ENCODE data around the gene FAM185A.
"Not testable (repeated sequence)": the region's sequence is repeated elsewhere in the genome, so short reads cannot be mapped to it uniquely, and the experiment has no call there.

Gene FAM185A

DNA sequence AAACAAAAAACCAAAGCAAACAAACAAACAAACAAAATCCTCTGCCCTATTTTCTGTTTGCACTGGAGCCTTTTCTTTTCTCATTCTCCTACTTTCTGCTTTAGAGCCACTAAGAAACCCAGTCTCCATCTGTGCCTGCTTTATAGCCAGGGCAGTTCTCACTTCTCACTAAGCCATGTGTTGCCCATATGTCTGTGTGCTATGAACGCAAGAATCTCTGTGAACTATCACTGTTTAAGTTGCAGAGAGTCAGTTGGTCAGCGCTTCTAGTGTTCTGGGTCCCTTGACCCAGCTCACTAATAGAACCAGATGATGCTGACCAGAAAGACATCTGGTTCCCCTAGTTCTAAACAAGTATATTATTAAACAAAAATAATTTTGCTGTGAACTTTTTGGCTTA is 81.4 kb downstream of the FAM185A start:
- peak; percentile 49 to 57 for DNase-seq (ENCODE audit: low read depth in 2 of 2)

DNA sequence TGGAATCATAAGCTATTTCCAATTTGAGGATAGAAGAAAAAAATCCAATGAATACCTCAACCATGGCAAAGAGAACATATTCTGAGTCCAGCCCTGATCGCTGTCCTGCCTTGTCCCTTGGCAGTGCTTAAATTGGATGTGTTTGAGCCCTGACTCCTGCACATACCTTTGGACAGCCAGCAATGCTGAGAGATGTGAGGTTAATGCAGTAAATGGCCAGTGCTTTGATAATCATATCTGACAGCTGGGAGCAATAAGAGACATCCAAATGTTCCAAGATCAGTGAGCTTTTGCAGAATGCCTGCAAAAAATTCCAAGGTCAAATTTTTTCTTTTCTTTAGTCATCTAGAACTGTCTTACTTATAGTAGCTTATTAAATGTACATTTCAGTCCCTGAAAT is 83.9 kb downstream of the FAM185A start:
- no peak for DNase-seq (ENCODE audit: low read depth in 2 of 2)

DNA sequence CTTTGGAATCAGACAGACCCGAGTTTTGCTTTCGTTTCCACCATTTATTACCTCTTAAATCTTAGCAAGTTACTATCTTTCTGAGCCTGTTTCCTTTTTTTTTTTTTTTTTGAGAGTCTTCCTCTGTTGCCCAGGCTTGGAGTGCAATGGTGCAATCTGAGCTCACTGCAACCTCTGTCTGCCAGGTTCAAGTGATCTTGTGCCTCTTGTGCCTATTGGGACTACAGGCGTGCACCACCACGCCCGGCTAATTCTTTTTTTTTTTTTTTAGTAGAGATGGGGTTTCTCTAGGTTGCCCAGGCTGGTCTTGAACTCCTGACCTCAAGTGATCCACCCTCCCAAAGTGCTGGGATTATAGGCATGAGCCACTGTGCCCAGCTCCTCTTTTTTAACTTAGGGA is 84.5 kb downstream of the FAM185A start:
- no peak for DNase-seq (ENCODE audit: low read depth in 2 of 2)

DNA sequence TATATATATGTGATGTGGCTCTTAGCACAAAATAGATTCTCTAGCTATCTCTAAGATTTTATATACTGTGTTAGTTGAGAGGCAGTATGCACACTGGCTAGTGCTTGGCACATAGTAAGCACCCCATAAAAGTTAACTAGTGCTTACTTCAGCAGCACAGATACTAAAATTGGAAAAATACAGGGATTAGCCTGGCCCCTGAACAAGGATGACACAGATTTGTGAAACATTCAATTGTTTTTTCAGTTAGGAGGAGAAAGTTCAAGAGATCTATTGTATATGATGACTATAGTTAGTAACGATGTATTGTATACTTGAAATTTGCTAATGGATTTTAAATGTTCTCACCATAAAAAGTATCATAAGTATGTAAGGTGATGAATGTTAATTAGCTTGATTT is 85.7 kb downstream of the FAM185A start:
- no peak for DNase-seq (ENCODE audit: low read depth in 2 of 2)

DNA sequence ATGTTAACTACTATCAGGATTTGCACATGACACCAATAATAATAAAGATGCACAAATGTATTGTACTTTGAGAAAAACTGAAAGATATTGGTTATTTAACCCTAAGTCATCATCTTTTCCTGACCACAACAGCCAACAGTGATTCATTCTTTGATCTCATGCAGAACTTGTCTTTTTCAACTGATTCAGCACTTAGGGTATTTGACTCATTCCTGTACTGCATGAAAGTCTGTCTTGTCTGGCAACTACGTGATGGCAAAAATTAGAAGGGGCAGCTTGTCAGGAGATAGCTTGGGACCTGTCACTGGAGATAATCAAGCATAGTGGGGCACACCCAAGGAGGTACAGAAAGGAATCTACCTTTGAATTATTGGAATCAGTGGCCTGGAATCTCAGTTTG is 86.2 kb downstream of the FAM185A start:
- peak; percentile 51 to 60 for DNase-seq (ENCODE audit: low read depth in 2 of 2)

DNA sequence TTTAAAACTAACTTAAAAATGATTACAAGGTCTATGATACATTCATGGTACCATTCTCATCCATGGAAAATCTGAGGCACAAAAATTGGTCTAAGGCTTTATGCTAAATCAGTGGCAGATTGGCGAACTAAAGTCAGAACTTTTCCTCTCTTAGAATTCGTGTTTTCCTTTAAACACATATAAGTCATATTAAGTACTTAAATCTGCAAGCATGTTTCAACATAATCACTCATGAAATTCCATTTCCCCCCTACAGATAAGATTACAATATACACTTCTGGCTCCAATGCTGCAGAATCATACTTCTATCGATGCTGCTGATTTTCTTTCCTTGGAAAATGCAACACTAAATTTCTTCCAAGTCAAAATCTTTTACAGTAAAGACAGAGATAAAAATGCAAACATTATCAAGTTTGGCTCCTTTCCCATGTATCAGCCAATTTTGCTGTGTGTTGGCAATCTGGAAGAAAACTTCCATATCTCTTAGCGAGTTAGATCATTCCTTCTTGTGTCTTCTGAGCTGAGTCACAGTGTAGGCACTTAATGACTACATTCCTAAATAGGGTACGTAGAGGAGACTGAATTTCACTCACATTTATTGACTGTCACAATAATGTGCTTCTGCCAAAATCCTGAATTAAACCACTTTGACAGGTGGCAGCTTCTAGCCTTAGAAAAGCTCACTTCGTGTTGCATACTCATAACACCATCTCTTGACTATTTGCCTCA is 87.6 kb downstream of the FAM185A start:
- peak; percentile 80 for DNase-seq (ENCODE audit: low read depth in 2 of 2)

DNA sequence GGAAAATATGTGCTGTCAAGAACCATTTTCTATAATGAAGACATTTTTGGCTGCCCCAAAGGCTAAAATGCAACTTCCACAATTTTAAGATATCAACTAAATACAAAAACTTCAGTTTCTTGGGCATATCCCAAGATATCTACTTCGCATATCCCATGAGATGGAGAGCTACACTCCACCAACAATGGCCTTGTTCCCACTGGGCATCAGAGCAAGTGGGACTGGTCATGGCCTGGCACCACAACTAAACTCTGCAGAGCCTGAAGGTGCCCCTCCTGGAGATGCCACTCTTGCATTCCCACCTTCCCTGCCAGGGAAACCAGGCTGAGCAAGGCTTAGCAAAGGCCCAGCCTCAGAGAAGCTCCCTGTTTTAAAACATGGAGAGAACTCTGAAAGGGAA is 88.2 kb downstream of the FAM185A start:
- DNase-seq (ENCODE audit: low read depth in 2 of 2): no peak

DNA sequence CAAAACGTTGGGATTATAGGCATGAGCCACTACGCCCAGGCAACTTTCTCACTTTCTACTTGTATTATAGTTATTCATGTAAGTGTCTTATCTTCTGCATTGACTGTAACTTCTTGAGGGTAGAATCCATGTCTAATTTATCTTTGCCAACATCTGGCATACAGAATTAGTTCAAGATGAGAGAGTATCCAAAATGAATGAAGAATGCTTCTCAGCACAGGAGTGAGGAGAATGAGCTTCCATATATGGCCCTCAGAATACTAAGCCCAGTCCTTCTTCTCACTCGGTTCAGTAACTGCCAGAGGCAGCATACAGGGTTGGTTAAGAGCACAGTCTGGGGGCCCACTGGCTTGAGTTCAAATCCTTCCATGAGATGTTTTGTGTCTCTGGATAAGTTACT is 89.0 kb downstream of the FAM185A start:
- DNase-seq (ENCODE audit: low read depth in 2 of 2): no peak

DNA sequence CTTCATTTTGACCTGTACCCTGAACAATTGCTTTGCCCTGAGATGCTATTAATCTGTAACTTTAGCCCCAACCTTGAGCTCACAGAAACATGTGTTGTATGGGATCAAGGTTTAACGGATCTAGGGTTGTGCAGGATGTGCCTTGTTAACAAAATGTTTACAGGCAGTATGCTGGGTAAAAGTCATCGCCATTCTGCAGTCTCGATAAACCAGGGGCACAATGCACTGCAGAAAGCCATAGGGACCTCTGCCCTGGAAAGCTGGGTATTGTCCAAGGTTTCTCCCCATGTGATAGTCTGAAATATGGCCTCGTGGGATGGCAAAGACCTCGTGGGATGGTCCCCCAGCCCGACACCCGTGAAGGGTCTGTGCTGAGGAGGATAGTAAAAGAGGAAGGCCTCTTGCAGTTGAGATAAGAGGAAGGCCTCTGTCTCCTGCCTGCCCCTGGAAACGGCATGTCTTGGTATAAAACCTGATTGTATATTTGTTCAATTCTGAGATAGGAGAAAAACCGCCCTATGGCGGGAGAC is 89.8 kb downstream of the FAM185A start:
- not testable (repeated sequence) for DNase-seq (ENCODE audit: low read depth in 2 of 2)

DNA sequence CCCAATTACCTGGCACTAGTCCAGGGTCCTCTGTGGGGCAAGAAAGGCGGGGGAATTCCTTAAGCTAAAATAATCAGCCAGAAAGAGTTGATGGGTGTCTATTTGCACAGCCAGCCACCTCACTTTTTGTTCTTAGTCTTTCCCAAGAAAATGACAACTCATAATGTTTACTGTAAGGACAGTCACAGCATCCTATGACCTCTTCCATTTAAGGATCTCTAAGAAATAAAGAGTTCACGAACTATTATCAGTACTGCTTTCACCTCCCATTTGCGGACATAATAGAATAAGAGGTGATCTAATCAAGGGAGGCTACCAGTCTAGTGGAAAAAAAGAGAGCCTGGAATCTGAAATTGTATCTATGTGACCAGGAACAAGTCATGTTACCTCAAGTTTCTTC is 91.6 kb downstream of the FAM185A start:
- DNase-seq (ENCODE audit: low read depth in 2 of 2): no peak

DNA sequence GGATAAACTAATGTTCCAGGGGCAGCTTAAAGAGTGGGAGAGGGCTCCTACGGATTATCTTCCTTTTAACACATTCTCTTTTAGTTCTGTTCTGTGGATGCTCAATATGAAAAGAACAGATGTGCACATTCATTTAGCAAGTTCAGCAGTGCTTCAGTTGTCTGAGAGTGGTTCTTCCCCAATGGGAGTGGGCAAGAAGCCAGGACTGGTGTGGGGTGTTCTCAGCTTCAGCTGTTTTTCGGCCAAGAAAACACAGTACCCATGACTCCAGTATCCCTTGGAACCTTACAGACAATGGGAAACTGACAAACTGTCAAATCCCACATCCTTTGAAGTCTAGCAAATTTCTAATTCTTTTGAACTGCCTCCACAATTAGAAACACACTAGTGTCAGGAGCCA is 92.5 kb downstream of the FAM185A start:
- no peak for DNase-seq (ENCODE audit: low read depth in 2 of 2)

DNA sequence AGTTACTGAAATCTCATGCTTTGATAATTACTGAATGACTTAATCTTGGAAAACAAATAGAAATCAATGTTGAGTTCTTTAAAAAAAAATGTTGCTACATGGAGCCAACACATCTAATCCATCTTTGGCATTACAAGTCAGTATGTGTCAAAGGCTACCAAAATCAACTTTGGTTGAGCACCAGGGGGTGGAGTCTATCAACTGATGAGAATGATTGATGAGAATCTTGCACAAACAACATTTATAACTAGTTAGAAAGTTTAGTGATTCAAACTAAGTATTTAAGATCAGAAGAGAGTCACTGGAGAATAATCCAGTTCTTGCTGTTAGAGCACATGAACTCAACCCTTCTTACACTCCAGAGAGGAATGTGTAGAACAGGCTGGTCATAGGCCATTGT is 93.5 kb downstream of the FAM185A start:
- no peak for DNase-seq (ENCODE audit: low read depth in 2 of 2)

DNA sequence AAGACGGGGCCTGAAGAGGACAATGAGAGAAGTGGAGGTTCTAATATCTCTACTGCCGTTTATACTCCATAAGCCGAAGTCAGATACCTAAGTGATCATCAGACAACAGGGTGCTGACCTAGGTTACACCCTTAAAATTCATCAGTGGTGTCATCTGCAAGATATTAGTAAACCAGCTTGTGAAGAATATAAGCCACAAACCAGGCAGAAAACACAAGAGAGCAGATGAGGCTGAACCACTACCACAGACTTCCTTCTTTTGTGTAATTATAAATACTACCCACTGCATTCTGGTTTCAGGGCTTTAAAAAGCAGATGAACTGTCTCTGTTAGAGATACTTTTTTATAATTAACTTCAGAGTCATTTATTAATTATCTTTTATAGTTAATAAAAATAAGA is 95.1 kb downstream of the FAM185A start:
- DNase-seq (ENCODE audit: low read depth in 2 of 2): no peak

DNA sequence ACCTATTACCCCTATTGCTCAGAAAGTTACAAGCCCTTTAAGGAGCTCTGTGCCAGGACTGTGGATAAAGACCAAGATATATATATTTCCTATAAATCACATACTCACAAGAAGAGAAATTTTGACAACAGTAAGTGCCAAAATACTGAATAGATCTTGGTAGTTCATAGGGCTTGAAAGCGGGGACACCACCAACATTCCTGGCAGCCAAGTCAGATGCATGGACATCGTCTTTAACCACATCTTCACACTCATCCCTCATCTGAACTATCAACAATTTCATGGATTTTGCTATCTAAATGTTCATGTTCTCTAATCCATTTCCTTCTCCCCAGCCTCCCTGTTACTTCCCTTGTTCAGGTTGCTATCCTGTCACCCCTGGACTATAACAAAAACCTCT is 96.5 kb downstream of the FAM185A start:
- DNase-seq (ENCODE audit: low read depth in 2 of 2): no peak

DNA sequence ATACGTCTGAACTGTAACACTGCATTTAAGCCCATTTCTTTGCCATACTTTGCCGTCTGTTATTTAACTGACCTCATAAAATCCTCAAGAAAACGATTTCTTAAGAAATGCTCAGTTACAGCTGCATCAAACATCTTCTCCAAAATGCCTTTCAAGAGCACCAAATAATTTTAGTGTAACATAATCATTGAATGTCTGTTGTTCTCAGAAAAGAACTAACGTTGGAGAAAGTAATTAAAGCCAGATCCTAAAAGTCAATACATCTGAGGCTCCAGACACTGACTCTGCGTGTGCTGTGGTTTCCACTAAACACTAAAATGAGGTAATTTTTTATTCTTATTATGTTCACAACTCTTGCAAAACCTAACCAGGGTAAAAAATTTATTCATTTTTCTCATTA is 100.3 kb downstream of the FAM185A start:
- peak; percentile 87 to 88 for DNase-seq (ENCODE audit: low read depth in 2 of 2)

DNA sequence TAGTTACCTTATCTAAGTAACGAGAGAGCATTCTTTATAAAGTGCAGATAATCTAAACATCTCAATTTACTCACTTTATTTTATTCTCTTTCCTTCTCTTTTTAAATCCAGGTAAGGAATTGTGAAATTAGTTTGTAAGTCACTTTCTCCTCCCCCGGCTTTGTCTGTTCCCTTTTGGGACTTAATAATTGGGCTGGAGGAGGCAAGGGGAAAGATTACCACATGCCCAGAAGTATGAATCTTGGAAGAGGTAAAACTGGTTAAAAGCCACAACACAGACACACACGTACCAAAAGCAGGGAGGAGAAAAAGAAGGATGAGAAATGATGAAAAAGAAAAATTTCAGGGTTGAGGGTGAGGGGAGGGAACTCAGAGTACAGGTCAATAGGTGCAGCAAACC is 100.7 kb downstream of the FAM185A start:
- no peak for DNase-seq (ENCODE audit: low read depth in 2 of 2)

DNA sequence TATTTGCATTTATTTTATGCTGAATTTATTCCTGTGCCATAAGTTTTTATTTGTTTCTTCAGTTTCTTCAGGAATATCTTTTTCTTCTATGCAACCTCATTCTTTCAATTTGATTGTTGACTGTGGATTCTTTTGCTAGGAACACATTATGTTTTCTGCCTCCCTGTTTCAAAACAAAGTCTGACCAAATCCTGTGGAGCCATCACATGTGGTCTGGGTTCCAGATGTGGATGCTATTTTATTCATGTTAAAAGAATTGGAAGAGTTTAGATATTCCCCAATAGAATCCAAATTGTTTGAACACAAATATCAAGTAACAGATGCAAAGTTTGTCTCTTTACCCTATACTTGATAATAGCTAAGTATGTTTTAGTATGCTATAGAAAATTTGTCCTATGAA is 107.2 kb downstream of the FAM185A start:
- no peak for DNase-seq (ENCODE audit: low read depth in 2 of 2)

Data from fibroblast of skin of left quadriceps (primary cell).